ENCODE results near the gene GALNT7.

Gene GALNT7

DNA sequence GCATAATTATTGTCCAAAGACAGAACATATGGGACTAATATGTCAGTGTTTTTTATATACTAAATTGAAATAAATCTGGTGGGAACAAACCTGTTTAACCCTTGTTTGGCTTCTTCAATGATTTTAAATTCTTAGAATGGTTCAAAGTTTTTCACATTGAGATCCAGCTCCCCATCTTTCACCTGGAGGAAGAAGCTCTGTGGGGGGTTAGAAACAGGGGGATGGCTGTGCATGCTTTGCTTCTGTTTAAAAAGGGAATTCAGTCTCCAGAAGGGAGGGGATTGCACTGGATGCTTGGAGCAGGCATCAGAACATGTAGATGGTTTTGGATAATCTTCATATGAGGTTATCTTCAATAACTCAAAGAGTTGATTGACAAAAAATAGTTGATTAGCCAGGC lies 72.1 kb downstream of the GALNT7 start:
- DNase-seq = no peak

DNA sequence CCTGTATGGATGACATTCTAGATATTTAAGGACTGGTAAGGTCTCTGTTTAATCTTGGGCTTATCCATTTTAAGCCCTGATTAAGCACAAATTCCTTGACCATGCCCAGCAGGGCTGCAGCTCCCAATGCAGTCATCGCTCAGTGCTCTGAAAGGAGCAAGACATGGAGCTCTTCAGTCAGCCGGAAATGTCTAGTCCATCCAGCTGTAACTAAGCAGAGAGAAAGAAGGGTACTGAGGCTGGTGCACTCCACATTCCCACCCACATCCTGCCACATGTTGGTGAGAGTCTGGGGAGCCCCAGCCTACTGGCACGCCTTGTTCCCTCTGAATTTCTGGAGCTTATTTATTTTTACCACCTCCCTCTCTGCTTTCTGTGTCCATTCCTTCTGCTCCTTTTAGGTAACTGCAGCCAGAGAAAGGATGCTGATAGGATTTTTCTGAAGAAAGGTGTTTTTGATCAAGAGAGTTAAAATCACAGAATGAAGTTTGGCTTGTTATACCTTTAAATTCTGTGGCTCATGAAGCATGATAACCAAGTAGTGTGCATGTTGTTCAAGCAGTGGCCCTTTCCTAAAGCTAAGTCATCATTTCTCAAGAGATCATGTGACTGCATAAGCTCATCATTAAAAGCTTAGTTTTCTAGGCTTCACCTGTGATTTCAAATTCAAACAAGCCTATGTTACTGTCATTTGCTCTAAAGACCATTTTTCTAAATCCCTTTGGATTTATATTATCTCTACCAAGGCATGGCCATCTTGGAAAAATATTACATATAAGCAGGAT lies 74.0 kb downstream of the GALNT7 start:
- no peak for DNase-seq

DNA sequence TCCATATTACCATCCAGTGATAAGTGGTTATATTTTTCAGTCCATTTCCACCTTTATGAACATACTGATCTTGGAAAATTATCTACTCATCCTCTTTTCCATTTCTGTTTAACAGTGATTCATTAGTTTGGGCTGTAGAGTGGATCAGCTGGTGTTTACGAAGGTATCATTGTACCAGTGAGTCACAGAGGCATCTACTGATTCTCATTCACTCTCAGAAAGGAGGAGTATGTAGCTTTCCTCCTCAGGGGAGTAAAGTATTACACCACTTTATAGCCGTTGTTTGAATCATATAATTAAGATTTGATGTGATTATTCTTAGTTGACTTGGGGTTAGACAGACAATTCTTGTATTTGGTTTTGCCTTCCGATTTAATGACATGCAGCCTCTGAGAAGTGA lies 74.7 kb downstream of the GALNT7 start:
- DNase-seq = no peak

GRCh38 chr4:173243917-173244658 lies 75.5 kb downstream of the GALNT7 start:
- DNase-seq = no peak

DNA sequence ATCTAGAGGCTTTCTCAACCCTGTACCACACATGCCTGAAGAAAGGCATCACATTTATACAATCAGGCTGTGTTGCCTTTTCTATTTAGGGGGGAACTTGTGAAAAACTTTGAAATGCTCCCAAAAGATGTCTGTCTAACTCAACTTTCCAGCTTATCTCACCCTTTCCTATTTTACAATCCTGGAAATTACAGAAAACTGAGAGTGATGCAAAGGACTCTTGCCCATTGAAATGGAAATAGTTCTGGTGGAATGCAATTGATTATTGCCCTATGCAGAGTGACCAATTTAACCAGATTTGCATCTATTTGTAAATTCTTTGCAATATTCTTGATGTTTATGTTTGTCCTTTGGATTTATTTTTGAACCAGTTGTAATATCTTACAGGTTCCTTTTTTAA lies 77.3 kb downstream of the GALNT7 start:
- no peak for DNase-seq

GRCh38 chr4:173246719-173247118 lies 78.1 kb downstream of the GALNT7 start:
- no peak for DNase-seq

DNA sequence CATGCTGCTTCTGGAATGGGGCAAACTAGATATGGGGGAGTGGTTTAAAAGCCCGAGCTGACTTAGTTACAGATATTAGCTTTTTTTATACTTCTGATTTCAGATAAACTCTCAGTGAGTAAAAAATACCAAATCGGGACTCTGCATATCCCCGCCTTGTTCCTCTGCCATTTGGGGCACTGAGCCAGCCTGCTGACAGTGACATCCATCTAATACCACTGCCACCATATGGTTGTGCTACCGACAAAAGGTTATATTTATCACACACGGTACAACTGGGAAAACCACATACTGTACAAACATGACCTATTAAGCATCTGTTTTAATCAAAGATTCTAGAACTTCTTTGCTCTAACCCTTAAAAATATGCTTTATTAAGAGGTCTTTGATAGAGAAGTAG lies 78.7 kb downstream of the GALNT7 start:
- peak; percentile 9 for DNase-seq

DNA sequence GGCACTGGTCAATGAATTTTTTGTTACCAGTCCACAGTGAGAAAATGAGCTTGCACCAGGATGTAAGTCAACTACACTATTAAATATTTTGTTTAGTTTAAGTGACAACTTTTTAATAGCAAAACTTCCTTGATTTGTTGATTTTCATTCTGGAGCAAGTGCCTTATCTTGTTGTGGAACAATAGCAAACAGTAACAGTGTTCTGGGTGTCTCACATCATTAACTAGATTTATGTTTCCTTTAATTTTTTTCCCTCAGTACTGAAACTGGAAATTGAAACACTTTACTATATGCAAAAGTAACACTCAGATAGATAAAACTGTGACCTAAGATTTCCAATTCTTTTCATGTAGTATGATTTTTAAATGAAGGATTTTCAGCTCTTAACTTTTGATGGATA lies 80.1 kb downstream of the GALNT7 start:
- no peak for DNase-seq

DNA sequence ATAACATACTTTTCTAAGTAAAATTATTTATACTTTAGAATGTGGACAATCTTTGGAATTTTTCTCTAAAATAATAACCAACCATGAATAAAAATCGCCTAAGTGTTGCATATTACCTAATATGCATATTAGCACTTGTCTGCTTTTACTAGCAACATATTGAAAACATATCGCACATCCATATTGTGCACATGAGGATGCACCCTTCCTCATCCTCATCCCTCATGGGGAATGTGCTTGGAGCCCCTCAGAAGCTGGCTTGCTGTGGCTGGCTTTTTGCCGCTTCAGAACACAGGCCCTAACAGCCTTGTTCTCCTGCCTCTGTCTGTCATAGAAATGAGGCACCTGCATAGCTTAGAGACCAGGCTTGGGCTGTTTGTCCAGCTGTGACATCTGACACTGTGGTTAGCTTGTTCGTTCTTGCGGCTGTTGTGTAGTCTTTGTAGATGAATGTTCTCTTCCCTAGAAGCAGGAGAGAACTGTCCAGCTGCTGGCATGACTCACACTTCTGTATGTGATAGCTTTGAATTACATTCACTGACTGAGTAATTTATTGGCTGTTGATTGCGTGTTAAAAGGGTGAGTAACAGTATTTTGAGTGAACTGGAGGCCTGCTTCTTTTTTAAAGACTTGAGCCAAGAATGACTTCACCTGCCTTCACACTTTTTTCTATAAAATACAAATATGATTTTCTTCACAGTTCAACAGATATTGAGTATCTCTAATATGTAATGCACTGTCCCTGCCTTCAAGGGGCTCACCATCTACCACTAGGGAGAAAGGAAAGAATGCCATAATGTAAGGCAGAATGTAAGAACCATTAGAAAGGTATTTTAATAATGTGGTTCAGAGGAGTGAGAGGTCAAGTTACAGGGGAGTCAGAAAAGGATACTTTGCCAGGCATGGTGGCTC lies 83.7 kb downstream of the GALNT7 start:
- peak; percentile 90 for DNase-seq

GRCh38 chr4:173253561-173253960 lies 85.0 kb downstream of the GALNT7 start:
- DNase-seq = no peak

- DNase-seq = no peak
These were observed 86.0 kb downstream of the GALNT7 start for GRCh38 chr4:173254646-173255045.

DNA sequence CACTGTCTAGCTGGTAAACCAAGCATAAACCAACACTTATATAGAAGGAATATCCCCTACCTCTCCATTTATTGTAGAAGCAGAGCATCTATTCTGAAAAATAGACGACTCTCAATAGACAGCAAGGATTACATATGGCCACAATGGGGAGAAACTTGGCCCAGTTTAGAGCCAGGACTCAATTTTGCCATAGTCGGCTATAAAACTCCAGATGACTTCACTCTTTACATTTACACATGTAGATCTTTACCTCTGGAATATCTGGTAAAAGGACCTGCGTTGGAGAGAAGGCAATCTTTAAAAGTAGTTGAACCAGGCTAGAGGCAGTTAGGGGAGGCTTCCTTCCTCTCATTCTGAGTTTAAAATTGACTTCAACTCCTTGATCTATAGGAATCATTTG lies 88.2 kb downstream of the GALNT7 start:
- no peak for DNase-seq

- peak; percentile 37 for DNase-seq
These were observed 89.4 kb downstream of the GALNT7 start for GRCh38 chr4:173257732-173258717.

GRCh38 chr4:173258866-173259265 lies 90.3 kb downstream of the GALNT7 start:
- DNase-seq = no peak

DNA sequence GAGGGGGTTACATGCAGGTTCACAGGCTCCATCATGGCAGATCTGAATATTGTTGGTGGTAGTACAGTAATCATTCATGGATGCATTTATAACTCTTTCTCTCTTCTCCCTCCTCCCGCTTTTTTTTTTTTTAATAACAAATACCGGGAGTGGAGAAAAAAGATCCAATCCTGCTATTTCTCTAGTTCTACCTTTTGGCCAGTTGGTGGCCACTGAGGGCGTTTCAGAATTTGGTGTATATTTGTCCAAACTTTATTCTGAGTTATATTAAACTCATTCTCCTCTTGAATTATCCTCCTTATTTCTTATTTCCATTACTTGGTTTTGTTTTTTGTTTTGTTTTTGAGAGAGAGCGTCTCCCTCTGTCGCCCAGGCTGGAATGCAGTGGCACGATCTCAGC lies 90.7 kb downstream of the GALNT7 start:
- no peak for DNase-seq

- DNase-seq = no peak
These were observed 92.4 kb downstream of the GALNT7 start for GRCh38 chr4:173261052-173261451.

- no peak for DNase-seq
These were observed 93.8 kb downstream of the GALNT7 start for GRCh38 chr4:173262375-173262774.

- no peak for DNase-seq
These were observed 95.6 kb downstream of the GALNT7 start for GRCh38 chr4:173264245-173264644.

- peak; percentile 88 for DNase-seq
These were observed 96.1 kb downstream of the GALNT7 start for GRCh38 chr4:173264684-173265185.

DNA sequence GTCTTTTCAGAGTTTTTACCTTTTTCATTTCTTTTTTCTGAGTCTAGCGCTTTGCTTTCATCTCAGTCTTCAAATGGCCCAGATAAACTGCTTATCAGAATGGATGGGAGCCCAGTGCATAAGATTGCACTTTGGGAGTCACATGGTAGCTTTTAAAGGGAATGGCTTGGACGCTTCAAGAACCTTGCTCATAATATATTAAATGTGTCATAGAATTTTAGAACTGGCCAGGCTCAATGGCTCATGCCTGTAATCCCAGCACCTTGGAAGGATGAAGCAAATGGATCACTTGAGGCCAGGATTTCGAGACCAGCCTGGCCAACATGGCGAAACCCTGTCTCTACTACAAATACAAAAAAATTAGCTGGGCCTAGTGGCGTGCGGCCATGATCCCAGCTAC lies 97.1 kb downstream of the GALNT7 start:
- no peak for DNase-seq

DNA sequence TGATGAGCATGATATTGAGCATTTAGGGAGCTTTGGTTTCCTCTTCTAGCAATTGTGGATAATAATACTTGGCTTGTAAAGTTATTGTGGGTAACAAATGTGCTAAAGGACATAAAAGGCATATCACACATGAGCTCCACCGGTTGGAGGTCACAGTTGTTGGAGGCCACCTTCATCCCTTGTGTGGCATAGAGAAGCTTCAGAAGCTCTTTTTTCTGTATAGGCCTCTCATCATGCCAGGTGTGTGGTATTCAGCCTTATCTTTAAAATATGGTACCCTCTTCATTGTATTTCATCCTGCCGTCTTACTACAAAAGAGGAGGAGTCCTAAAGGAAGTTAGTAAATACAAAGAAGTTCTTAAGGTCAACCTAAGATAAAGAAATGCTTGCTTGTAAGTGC lies 99.1 kb downstream of the GALNT7 start:
- DNase-seq = no peak

- no peak for DNase-seq
These were observed 100.7 kb downstream of the GALNT7 start for GRCh38 chr4:173269280-173269679.
